Measurements from ENCODE around the gene CLPTM1.

CLPTM1 gene

DNA sequence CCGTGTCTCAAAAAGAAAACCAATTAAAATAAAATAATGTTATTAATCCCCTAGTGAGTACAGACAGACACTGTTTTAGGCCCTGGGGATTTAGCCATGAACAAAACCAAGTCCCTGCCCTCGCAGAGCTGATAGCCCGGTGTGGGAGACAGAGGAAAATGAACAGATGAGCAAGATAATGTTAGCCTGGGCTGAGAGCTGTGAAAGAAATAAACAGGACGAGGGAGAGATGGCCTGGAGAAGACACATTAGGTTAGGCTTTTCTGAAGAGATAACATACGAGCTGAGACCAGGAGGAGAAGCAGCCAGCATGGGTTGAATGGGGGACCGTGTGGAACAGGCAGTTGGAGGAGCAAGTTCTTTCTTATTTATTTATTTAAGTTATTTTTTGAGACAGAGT, 55.1 kb downstream of the CLPTM1 start:
- TF ChIP-seq POLR2AphosphoS5 (IDR thresholded peaks at IDR 0.05; ENCODE audit: borderline replicate concordance, low read depth, low read length) (no peak), EZH2 (IDR thresholded peaks at IDR 0.05) (no peak), FOXP2 (optimal IDR thresholded peaks at IDR 0.05; ENCODE audit: control extremely low read depth, extremely low read length, insufficient read depth) (no peak)
- Histone ChIP-seq H3K4me3 (no peak overlapping the region), H3K36me3 (ENCODE audit: insufficient read depth, low read length) (no peaks in the 10 kb centered on the region), H3K9me3 (ENCODE audit: low read depth, low read length) (no peaks in the 10 kb centered on the region), H3K27ac (no peak overlapping the region), H3K9ac (ENCODE audit: insufficient read length) (no peak overlapping the region)
- DNase-seq (ENCODE audit: low read depth, low spot score) = no peak

DNA sequence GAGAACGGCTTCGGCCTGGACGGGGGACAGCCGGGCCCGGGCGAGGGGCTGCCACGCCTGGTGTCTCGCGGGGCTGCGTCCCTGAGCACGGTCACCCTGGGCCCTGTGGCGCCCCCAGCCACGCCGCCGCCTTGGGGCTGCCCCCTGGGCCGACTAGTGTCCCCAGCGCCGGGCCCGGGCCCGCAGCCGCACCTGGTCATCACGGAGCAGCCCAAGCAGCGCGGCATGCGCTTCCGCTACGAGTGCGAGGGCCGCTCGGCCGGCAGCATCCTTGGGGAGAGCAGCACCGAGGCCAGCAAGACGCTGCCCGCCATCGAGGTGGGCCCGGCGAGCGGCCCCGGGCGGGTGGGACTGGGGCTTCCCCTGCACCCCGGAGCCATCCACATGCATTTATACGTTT, 56.8 kb downstream of the CLPTM1 start:
- H3K36me3 ChIP-seq (ENCODE audit: insufficient read depth, low read length) = no peaks in the 10 kb centered on the region
- no peak for DNase-seq (ENCODE audit: low read depth, low spot score)
- H3K9ac ChIP-seq (ENCODE audit: insufficient read length) = no peak overlapping the region
- H3K4me3 ChIP-seq = no peak overlapping the region
- no peak overlapping the region for H3K27ac ChIP-seq
- TF ChIP-seq EZH2 (IDR thresholded peaks at IDR 0.05) = no peak
- TF ChIP-seq POLR2AphosphoS5 (IDR thresholded peaks at IDR 0.05; ENCODE audit: borderline replicate concordance, low read depth, low read length) = no peak
- no peak for TF ChIP-seq FOXP2 (optimal IDR thresholded peaks at IDR 0.05; ENCODE audit: control extremely low read depth, extremely low read length, insufficient read depth)
- no peaks in the 10 kb centered on the region for H3K9me3 ChIP-seq (ENCODE audit: low read depth, low read length)

DNA sequence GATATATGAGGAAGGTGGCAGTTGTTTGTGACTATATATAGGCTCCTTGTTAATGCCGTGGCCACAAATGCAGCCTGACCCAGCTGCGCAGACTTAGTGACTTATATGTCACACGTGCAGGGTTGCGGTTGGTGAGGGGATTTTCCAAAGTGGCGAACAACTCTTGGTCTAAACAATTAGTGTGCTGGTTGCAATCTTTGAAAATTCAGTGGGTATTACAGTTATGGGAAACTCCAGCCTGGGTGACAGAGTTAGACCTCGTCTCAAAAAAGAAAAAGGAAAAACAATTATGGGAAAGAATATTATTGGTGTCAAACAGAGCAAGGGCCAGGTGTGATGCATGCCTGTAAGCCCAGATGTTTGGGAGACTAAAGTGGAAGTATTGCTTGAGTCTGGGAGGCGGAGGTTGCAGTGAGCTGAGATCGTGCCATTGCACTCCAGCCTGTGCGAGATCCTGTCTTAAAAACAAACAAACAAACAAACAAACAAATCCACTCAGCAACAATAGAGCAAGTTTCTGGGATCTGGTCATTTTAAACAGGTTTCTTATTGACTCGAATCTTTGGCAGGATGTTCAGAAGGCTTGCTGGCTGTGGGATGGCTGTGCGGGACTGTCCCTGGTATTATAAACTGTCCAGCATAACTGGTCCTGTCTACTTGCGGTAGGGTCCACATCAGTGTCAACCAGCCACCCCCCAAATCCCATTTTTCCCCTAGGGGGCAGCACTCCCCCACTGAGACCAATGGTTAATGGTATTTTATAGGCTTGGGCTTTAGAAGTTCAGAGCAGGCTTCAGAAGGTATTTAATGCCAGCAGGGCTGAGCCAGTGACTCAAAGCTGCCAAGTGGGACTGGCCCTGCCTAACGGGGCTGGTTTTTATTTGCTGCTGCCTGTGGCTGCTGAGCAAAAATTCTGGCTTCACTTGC, 61.5 kb downstream of the CLPTM1 start:
- no peak overlapping the region for H3K27ac ChIP-seq
- no peak overlapping the region for H3K9ac ChIP-seq (ENCODE audit: insufficient read length)

DNA sequence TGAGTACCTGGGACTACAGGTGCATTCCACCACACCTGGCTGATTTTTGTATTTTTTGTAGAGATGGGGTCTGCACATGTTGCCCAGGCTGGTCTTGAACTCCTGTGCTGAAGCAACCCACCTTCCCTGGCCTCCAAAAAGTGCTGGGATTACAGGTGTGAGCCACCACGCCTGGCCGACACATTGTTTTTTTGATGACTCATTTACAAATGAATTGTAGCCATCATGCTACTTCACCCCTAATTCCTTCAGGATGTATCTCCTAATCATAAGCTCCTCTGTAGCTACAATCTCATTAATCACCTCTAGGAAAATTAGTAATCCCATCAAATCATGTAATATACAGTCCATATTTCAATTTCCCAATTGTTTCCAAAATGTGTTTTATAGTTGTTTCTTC, 64.0 kb downstream of the CLPTM1 start:
- Histone ChIP-seq H3K9me3 (ENCODE audit: low read depth, low read length) (no peaks in the 10 kb centered on the region), H3K4me3 (no peak overlapping the region), H3K27ac (no peak overlapping the region), H3K36me3 (ENCODE audit: insufficient read depth, low read length) (no peaks in the 10 kb centered on the region), H3K9ac (ENCODE audit: insufficient read length) (no peak overlapping the region)
- TF ChIP-seq POLR2AphosphoS5 (IDR thresholded peaks at IDR 0.05; ENCODE audit: borderline replicate concordance, low read depth, low read length) = no peak
- no peak for TF ChIP-seq EZH2 (IDR thresholded peaks at IDR 0.05)
- no peak for TF ChIP-seq FOXP2 (optimal IDR thresholded peaks at IDR 0.05; ENCODE audit: control extremely low read depth, extremely low read length, insufficient read depth)
- no peak for DNase-seq (ENCODE audit: low read depth, low spot score)

More for the DNA sequence above, 61.5 kb downstream of the CLPTM1 start:
- no peak overlapping the region for H3K4me3 ChIP-seq
- no peaks in the 10 kb centered on the region for H3K9me3 ChIP-seq (ENCODE audit: low read depth, low read length)
- TF ChIP-seq POLR2AphosphoS5 (IDR thresholded peaks at IDR 0.05; ENCODE audit: borderline replicate concordance, low read depth, low read length) = no peak
- no peak for TF ChIP-seq EZH2 (IDR thresholded peaks at IDR 0.05)
- no peak for TF ChIP-seq FOXP2 (optimal IDR thresholded peaks at IDR 0.05; ENCODE audit: control extremely low read depth, extremely low read length, insufficient read depth)
- DNase-seq (ENCODE audit: low read depth, low spot score) = no peak
- no peaks in the 10 kb centered on the region for H3K36me3 ChIP-seq (ENCODE audit: insufficient read depth, low read length)

DNA sequence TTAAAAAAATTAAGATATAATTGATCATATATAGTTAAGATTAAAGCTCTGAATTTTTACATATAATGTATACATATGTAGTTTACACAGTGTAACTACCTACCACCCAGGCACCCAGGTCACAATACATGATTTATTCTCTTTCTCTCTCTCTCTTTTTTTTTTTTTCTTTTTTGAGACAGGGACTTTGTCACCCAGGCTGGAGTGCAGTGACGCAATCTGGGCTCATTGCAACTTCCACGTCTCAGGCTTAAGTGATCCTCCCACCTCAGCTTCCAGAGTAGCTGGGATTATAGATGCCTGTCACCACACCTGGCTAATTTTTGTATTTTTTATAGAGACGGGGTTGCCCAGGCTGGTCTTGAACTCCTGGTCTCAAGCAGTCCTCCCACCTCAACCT, 64.9 kb downstream of the CLPTM1 start:
- no peak for DNase-seq (ENCODE audit: low read depth, low spot score)
- TF ChIP-seq FOXP2 (optimal IDR thresholded peaks at IDR 0.05; ENCODE audit: control extremely low read depth, extremely low read length, insufficient read depth) (no peak), POLR2AphosphoS5 (IDR thresholded peaks at IDR 0.05; ENCODE audit: borderline replicate concordance, low read depth, low read length) (no peak), EZH2 (IDR thresholded peaks at IDR 0.05) (no peak)

DNA sequence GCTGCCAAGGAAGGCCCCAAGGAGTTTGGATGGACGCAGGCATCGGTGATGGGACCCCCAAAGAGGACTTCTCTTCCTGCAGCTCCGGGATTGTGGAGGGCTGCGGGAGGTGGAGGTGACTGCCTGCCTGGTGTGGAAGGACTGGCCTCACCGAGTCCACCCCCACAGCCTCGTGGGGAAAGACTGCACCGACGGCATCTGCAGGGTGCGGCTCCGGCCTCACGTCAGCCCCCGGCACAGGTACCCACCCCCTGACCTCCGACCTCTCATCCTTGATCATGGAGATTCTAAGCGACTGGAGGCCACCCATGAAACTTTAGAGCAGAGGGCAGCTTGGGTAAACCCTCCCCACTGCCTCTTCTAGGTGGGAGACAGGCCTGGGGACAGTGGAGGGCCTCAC, 66.8 kb downstream of the CLPTM1 start:
- Histone ChIP-seq H3K4me3 (no peak overlapping the region), H3K27ac (no peak overlapping the region), H3K9ac (ENCODE audit: insufficient read length) (no peak overlapping the region), H3K9me3 (ENCODE audit: low read depth, low read length) (no peaks in the 10 kb centered on the region), H3K36me3 (ENCODE audit: insufficient read depth, low read length) (no peaks in the 10 kb centered on the region)
- TF ChIP-seq FOXP2 (optimal IDR thresholded peaks at IDR 0.05; ENCODE audit: control extremely low read depth, extremely low read length, insufficient read depth) (no peak), POLR2AphosphoS5 (IDR thresholded peaks at IDR 0.05; ENCODE audit: borderline replicate concordance, low read depth, low read length) (no peak), EZH2 (IDR thresholded peaks at IDR 0.05) (no peak)
- no peak for DNase-seq (ENCODE audit: low read depth, low spot score)

More for the DNA sequence above, 64.9 kb downstream of the CLPTM1 start:
- Histone ChIP-seq H3K9ac (ENCODE audit: insufficient read length) (no peak overlapping the region), H3K9me3 (ENCODE audit: low read depth, low read length) (no peaks in the 10 kb centered on the region), H3K36me3 (ENCODE audit: insufficient read depth, low read length) (no peaks in the 10 kb centered on the region), H3K27ac (no peak overlapping the region), H3K4me3 (no peak overlapping the region)

DNA sequence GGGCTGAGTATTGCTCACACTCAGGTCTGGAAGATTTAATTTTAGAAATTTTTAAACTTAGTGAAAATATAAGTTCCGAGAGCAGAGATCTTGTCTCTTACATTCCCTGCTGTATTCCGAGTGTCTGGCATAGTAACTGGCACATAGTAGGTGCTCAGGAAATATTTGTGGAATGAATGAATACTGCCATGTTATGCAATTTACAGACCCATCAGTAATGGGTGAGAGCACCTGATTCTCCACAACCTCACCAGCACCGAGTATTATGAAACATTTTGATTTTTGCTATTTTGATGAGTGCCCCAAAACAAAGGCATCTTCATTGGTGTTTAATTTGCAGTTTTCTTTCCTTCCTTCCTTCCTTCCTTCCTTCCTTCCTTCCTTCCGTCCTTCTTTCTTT, 67.9 kb downstream of the CLPTM1 start:
- no peaks in the 10 kb centered on the region for H3K9me3 ChIP-seq (ENCODE audit: low read depth, low read length)
- H3K36me3 ChIP-seq (ENCODE audit: insufficient read depth, low read length) = no peaks in the 10 kb centered on the region
- no peak for DNase-seq (ENCODE audit: low read depth, low spot score)
- H3K4me3 ChIP-seq = no peak overlapping the region
- no peak overlapping the region for H3K9ac ChIP-seq (ENCODE audit: insufficient read length)
- no peak overlapping the region for H3K27ac ChIP-seq
- TF ChIP-seq EZH2 (IDR thresholded peaks at IDR 0.05) = no peak
- TF ChIP-seq POLR2AphosphoS5 (IDR thresholded peaks at IDR 0.05; ENCODE audit: borderline replicate concordance, low read depth, low read length) = no peak
- no peak for TF ChIP-seq FOXP2 (optimal IDR thresholded peaks at IDR 0.05; ENCODE audit: control extremely low read depth, extremely low read length, insufficient read depth)

DNA sequence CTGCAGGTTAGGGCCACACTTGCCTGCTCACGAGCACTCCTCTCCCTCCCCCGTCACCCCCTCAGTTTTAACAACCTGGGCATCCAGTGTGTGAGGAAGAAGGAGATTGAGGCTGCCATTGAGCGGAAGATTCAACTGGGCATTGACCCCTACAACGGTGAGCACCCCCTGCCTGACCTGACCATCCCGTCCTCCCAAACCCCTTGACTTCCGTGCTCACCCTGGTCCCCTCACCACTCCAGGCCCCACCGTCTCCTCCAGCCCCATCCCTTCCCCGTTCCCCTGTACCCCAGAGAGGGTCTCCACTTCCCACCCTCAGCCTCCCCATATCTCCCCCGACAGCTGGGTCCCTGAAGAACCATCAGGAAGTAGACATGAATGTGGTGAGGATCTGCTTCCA, 70.1 kb downstream of the CLPTM1 start:
- Histone ChIP-seq H3K9me3 (ENCODE audit: low read depth, low read length) (no peaks in the 10 kb centered on the region), H3K27ac (no peak overlapping the region), H3K4me3 (no peak overlapping the region), H3K9ac (ENCODE audit: insufficient read length) (no peak overlapping the region), H3K36me3 (ENCODE audit: insufficient read depth, low read length) (no peaks in the 10 kb centered on the region)
- TF ChIP-seq EZH2 (IDR thresholded peaks at IDR 0.05) (no peak), FOXP2 (optimal IDR thresholded peaks at IDR 0.05; ENCODE audit: control extremely low read depth, extremely low read length, insufficient read depth) (no peak), POLR2AphosphoS5 (IDR thresholded peaks at IDR 0.05; ENCODE audit: borderline replicate concordance, low read depth, low read length) (no peak)
- DNase-seq (ENCODE audit: low read depth, low spot score) = no peak
